OCI-M2 (cell line): ENCODE data around the gene HMBS.
"Not testable (repeated sequence)": the region's sequence is repeated elsewhere in the genome, so short reads cannot be mapped to it uniquely, and the experiment has no call there.

ENCODE experiments used
- DNase-seq: peaks from one replicate; lab custom pipeline; 2025; ENCODE audit not compliant: unreplicated experiment; lab: John Stamatoyannopoulos, UW

HMBS gene

GRCh38 chr11:119084663-119085436 lies at the start of gene HMBS:
HMBS (plus strand) TSS chr11:119084881; CDS start chr11:119085034, 153 bp downstream.
- DNase-seq = peak; percentile 93

GRCh38 chr11:119038884-119039283 lies 45.8 kb upstream of the HMBS start:
- no peak for DNase-seq

- DNase-seq = not testable (repeated sequence)
Observed at GRCh38 chr11:119039471-119039870, 45.2 kb upstream of the HMBS start.

- no peak for DNase-seq
Observed at GRCh38 chr11:119041821-119042514, 42.7 kb upstream of the HMBS start.

- DNase-seq = no peak
Observed at GRCh38 chr11:119042927-119043326, 41.8 kb upstream of the HMBS start.

- DNase-seq = no peak
Observed at GRCh38 chr11:119044708-119045107, 40.0 kb upstream of the HMBS start.

GRCh38 chr11:119046489-119046888 lies 38.2 kb upstream of the HMBS start:
- DNase-seq = no peak

- DNase-seq = no peak
Observed at GRCh38 chr11:119047205-119047604, 37.5 kb upstream of the HMBS start.

- DNase-seq = no peak
Observed at GRCh38 chr11:119048644-119049043, 36.0 kb upstream of the HMBS start.

- DNase-seq = no peak
Observed at GRCh38 chr11:119049081-119049480, 35.6 kb upstream of the HMBS start.

GRCh38 chr11:119051440-119052162 lies 33.1 kb upstream of the HMBS start:
- DNase-seq = no peak

- DNase-seq = no peak
Observed at GRCh38 chr11:119052163-119052814, 32.4 kb upstream of the HMBS start.

GRCh38 chr11:119054418-119054817 lies 30.3 kb upstream of the HMBS start:
- no peak for DNase-seq

- no peak for DNase-seq
Observed at GRCh38 chr11:119055901-119056300, 28.8 kb upstream of the HMBS start.

GRCh38 chr11:119056421-119056999 lies 28.2 kb upstream of the HMBS start:
- DNase-seq = no peak

- DNase-seq = peak; percentile 50
Observed at GRCh38 chr11:119057000-119057769, 27.5 kb upstream of the HMBS start, which contains the start of gene HYOU1. HYOU1 (minus strand) TSS chr11:119057205; CDS start chr11:119056160, 1,045 bp downstream.

- DNase-seq = not testable (repeated sequence)
Observed at GRCh38 chr11:119059128-119059527, 25.6 kb upstream of the HMBS start.

GRCh38 chr11:119061256-119061655 lies 23.4 kb upstream of the HMBS start:
- no peak for DNase-seq

GRCh38 chr11:119062779-119063178 lies 21.9 kb upstream of the HMBS start:
- DNase-seq = no peak

- no peak for DNase-seq
Observed at GRCh38 chr11:119065369-119065768, 19.3 kb upstream of the HMBS start.
